ENCODE results near the gene UBE2G2.

GRCh38 chr21:44819283-44820243, 17.9 kb upstream of the UBE2G2 start:
- TF ChIP-seq CTCF (IDR thresholded peaks at IDR 0.05; ENCODE audit: insufficient read depth, low read length), result no peak
- TF ChIP-seq REST (IDR thresholded peaks at IDR 0.05; ENCODE audit: insufficient replicate concordance, low read depth), result no peak
- TF ChIP-seq GABPA (IDR thresholded peaks at IDR 0.05; ENCODE audit: low read depth), result no peak
